Measurements from ENCODE around the gene SP140. TPM values are rescaled to one million over a fixed set of nuclear protein-coding genes. Genes with fewer than 3 reads are reported as not detected.

The SP140 gene
- 0.33 and 0.87 TPM in 2 replicates for total RNA-seq

GRCh38 chr2:230225486-230225885 lies at the start of gene SP140:
Gene SP140 (plus strand): TSS chr2:230225736. CDS start chr2:230225845, 109 bp downstream.

DNA sequence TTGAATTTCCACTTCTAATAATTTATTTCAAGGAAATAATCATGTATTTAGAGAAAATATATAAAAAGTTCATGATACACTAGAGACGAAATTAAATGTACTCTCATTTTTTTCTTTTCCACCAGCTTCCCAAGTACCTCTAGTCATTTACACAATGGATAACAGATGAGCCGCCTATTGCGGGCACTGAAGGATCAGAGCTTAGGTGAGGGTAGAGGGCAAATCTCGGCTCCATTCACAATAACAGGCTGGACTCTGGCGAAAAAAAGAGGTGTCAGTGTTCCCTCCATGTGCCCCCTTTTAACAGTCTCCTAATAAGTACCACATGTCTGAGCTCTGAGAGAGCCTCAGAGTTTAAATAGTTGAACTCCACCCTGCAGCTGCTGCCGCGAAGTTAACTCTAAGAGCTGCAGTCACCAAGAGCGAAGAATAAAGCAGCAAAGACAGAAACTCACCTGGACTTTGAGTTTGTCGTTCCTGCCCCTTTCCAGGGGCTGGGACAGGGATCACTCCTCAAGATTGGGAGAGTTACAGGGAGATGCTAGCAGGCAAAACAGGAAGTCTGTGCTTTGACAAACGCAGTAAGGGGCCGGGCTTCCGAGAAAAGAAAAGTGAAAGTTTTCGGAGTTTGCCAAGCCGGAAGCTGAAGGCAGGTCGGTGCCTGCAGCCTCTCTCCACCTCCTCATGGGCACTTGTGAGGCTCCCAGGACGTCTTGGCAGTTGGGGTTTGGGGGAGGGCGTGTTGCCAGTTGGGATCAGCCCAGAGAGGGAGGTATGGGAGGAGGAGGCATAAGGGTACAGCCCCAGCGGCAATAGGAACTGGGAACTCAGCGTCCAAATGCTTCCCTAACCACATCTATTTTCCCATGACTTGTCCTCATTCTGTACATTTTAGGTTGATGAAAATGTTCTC lies 5.9 kb upstream of the SP140 start, which contains the start of gene SP110:
TSS of gene SP110 (minus strand) at position 566 of the 913 bp plus-strand sequence. CDS start 3,057 bp downstream, outside the sequence.

GRCh38 chr2:230326453-230327417 lies 101.2 kb downstream of the SP140 start, which contains the start of gene SP140L:
Gene SP140L (plus strand): TSS chr2:230327193. CDS start chr2:230327270, 77 bp downstream.

Other genes starting within 250 kb of the SP140 start
- 2.0 and 2.6 TPM in 2 replicates for gene SLC16A14, start 156.8 kb upstream of the SP140 start, total RNA-seq
- gene SP110, start 5.8 kb upstream of the SP140 start, total RNA-seq: 9.8 and 13.4 TPM in 2 replicates
- gene SP140L, start 101.5 kb downstream of the SP140 start, total RNA-seq: 8.4 and 9.6 TPM in 2 replicates
- gene SP100, start 190.5 kb downstream of the SP140 start, total RNA-seq: 106 and 119 TPM in 2 replicates

All from smooth muscle cell of trachea (primary cell).